ENCODE results near the gene COX19.
"Not testable (repeated sequence)": the region's sequence is repeated elsewhere in the genome, so short reads cannot be mapped to it uniquely, and the experiment has no call there.

COX19 gene

GRCh38 chr7:962401-963081, 12.8 kb downstream of the COX19 start:
- no peak for DNase-seq (ENCODE audit: low read depth, low spot score)

GRCh38 chr7:961546-962400, 13.6 kb downstream of the COX19 start:
- no peak for DNase-seq (ENCODE audit: low read depth, low spot score)

- DNase-seq (ENCODE audit: low read depth, low spot score) = not testable (repeated sequence)
These were observed 14.4 kb downstream of the COX19 start for GRCh38 chr7:960972-961371.

DNA sequence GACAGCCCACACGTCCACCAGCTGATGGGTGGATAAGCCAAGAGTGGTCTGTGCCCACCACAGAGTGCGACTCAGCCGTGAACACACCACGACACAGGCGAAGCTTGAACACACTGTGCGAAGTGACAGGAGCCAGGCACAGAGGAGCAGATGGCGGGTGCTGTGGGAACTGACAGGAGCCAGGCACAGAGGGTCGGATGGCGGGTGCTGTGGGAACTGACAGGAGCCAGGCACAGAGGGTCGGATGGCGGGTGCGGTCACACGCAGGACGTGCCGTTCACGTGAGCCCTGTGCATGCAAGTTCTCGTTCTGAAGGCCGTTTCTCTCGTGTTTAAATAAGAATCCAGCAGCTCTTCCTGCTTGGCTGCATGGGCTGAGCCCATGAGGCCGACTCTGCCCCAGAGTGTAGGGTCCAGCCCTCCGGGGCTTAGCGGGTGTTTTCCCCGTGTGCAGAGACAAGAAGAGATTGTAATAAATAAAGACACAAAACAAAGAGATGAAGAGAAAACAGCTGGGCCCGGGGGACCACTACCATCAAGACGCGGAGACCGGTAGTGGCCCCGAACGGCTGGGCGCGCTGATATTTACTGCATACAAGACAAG, 15.0 kb downstream of the COX19 start:
- DNase-seq (ENCODE audit: low read depth, low spot score) = no peak

- not testable (repeated sequence) for DNase-seq (ENCODE audit: low read depth, low spot score)
These were observed 15.6 kb downstream of the COX19 start for GRCh38 chr7:959740-960139.

DNA sequence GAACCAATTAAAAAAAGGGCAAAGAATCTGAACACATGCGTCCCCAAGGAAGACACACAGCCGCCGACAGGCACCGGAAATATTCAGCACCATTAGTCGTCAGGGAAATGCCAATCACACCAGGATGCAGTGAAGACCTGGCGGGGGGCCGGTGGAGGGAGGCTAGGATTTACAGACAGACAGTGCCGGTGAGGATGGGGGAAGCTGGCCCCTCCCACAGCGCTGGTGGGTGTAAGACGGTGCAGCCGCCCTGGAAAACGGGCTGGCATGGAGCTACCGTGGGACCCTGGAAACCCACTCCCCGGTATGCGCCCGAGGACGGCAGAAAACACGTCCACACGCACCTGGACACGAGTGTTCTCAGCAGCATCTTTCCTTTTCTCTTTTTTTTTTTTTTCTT, 16.1 kb downstream of the COX19 start:
- no peak for DNase-seq (ENCODE audit: low read depth, low spot score)

- DNase-seq (ENCODE audit: low read depth, low spot score) = no peak
These were observed 16.8 kb downstream of the COX19 start for GRCh38 chr7:958221-959200.

DNA sequence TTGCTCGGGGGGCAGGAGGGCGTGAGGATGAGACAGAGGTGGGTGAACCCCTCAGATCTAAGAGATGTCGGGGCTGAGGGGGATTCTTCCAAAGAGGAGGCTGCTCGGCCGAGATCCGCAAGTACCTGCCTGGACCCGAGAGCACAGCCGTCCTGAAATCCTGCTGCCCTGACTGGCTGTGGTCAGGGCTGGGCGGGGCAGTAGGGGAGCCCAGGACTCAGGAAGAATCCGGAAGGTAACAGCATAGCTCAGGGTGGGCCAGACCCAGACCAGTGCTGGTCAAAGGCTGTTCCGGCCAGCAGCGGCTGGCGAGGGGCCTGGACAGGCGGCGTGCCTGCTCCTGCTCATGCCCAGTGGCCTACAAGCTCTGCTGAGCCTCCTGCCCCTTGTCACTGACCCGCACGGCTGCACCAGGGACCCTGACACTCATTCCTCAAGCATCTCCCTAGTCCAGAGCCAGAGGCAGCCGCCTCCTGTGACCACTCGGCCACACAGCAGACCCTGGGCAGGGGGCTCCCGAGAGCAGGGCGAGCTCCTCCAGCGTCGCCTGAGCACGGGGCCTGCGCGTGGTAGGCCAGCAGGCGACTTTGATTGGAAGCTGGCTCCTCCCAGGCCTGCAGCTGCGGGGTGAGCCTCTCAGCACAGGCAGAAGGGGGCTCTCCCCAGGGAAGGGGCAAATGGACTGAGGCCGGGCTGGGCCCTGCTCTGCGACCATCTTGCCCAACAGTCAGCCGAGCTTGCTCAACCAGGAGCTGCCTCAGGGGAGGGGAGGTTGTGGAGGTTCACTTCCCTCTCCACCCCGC, 17.7 kb downstream of the COX19 start:
- no peak for DNase-seq (ENCODE audit: low read depth, low spot score)

- no peak for DNase-seq (ENCODE audit: low read depth, low spot score)
These were observed 19.3 kb downstream of the COX19 start for GRCh38 chr7:956031-956430.

DNA sequence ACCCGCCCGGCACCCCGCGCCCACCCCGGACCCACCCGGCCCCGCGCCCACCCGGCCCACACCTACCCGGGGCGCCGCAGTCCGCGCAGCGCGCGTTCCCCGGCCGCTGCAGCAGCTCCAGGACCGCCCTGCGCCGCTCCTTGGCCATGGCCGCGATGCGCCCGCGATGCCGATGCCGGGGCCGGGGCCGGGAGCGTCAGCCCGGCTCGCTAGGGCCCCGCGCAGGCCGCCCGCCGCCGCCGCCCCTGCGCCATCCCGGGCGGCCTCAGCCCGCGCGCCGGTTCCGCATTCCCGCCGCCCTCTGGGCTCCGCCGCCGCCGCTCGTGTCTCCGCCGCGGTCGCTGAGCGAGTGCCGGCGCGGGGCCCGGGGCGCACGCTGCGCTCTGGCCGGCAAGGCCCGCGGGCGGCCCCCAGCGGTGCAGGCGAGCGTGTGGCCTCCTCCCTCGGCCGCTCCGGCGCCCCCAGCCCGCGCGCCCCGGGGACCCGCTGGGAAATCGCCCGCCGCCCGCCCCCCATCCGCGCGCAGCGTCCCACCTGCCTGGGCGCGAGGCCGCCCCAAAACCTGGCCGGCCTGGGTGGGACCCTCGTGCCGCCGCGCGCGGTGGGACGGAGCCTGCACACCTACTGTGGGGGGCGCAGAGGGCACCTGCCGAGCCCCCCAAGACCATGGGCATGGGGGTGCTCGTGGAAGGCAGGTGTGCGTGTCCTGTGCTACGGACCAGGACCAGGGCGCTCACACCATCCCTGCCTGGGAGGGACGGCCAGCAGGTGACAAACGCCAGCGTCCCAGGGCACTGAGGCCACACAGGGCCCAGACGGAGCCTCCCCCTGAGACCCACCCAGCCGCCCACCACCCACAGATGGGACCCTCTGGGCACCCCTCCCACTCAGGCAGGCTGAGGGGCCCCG, 20.8 kb downstream of the COX19 start, which contains the start of gene ADAP1:
ADAP1 (minus strand) TSS at position 351 of the 909 bp plus-strand sequence; CDS start at position 148, 203 bp downstream.
- DNase-seq (ENCODE audit: low read depth, low spot score) = peak; percentile 27

DNA sequence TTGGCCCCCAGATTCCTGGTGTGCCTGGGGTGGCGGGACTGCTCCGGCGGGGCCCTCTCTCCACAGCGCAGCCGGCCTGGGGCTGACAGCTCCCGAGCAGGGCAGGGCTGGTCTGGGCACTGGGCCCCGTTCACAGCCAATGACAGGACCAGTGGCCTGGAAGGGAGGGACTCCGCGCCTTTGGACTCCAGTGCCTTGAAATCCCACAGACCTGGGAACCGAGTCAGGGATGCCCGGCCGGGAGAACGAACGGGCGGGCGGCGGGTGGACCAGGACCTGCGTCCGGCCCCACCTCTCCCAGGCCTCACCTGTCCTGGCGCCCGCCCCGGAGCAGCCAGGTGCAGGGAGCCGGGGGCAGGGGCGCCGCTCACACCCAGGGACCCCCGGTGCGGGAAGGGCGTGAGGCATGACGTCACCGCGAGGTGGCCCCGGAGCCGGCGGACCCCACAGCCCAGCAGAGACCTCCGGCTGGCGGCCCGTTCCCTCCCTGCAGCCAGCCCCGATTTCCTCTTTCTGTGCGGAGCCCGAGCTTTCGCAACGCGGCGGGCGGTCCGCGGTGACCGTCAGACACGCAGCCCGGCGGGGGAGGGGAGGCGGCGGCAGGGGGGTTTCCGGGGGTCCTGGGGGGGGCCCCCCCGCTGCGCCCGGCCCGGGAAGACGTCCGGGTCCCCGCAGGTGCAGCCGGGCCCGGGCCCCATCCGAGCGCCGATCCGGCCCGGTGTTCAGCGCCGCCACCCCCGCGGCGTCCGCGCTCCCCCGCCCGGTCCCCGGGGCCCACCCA, 21.6 kb downstream of the COX19 start:
- no peak for DNase-seq (ENCODE audit: low read depth, low spot score)

DNA sequence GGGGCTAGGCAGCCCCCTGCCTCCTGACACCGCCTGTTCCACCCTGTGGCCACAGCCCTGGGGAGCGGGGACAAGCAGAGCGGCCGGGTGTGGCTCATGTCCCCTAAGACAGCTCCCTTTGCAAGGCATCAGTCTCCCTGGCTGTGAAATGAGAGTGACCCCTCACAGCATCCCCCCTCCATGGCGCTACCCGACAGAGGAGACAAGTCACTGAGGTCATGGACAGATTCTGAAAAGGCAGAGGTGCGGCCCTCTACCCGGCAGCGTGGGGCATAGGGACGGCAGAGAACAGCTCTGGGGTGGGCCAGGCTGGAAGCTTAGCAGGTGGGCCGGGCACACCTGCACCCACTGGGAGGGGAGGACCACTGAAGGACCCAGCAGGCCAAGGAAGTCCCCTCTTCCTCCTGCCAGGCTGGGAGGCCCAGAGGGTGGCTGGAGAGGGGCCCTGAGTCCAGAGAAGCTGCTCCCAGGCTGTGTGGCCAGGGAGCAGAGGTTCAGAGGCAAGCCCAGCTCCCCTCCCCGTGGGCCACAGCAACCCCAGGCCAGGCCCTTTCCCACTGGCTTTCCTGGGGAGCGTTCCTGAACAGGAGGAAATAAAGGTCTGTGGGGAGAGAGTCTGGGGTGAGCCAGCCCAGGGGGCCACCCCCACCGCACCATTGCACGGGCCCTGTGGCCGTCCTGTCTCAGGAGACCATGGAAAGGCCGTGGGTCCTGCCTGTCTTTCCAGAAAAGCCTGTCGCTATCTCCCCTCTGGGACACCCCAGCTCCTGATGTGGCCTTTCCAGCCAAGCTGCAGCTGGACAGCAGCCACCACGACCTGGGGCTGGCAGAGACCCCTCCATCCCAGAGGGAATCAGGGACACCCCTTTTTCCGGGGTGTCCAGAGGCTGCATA, 22.6 kb downstream of the COX19 start:
- DNase-seq (ENCODE audit: low read depth, low spot score) = no peak

DNA sequence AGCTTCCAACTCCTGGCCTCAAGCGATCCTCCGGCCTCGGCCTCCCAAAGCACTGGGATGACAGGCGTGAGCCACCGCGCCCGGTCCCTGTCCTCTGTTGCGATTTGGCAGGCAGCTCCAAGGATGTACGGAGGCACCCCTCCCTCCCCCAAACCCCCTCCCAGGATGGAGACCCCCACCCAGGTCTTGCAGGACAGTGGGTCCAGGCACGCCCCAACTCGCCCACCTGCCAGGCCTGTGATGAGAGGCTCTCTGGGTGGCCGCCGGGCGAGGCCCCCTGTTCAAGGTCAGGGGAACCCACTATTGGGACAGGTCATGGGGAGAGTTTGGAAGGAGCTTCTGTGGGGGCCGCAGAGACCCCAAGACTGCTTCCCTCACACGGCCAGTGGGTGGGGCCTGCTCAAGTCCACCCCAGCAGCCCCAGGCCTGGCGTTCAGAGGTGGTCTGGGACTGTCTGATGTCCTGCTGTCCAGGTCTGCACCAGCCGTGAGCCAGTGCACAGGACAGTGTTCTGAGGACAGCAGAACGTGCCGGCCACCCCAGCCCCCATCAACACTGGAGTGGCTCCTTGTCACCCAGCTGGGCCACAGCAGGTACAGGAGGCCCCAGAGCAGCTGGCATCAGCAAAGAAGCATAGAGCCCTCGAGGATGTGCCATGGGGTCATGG, 23.3 kb downstream of the COX19 start:
- DNase-seq (ENCODE audit: low read depth, low spot score) = no peak

- DNase-seq (ENCODE audit: low read depth, low spot score) = no peak
These were observed 26.1 kb downstream of the COX19 start for GRCh38 chr7:949021-949934.

DNA sequence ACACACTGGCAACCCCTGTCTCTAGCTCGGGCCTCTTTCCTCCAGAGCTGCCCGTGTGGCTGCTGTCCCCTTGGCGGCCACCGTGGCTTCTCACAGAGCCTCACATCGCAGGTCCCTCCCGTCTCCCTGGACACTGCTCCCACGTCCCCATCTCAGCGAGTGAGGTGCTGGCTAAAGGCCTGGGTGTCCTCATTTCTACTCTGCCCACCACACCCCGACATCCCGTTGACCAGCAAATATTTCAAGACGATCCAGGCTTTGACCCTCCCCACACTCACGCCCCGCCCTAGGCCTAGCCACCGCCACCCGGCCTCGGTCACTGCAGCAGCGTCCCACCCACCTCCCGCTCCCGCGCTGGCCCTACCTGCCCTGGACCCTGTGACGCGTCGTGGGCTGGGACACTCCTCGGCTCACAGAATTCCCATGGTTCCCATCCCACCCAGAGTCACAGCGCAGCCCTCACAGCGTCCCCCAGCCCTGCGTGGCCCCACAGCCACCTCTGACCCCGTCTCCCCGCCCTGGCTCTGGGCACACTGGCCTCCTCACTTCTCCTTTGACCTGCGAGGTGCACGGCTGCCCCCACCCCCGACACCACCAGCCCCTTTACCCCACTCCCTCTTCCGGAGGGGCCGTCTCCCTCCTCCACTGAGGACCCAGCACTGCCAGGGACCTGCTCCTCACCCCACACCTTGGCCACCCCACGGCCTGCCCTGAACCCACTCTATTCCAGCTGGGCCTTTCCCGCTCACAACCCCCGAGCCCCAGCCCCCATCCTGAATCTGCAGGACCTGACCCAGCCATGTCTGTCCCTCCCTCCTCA, 27.7 kb downstream of the COX19 start:
- DNase-seq (ENCODE audit: low read depth, low spot score) = no peak

Measured in activated naive CD8-positive, alpha-beta T cell treated with anti-CD3 and anti-CD28 coated beads, Interleukin-2, amount 50 U/mL, for 16 hours (primary cell).